Brain microvascular endothelial cell (primary cell): ENCODE data around the gene LRRC40.

Source experiments
- DNase-seq: peaks from one replicate; pipeline ENCODE4 v3.0.0-alpha.2; 2020
- H3K27ac ChIP-seq: fragments of 250-450 bp; sonication (Bioruptor Pico); 2 replicates; pipeline ENCODE4 v1.5.1; 2020; ENCODE audit warnings: mild to moderate bottlenecking, moderate library complexity
- H3K27me3 ChIP-seq: fragments of 250-450 bp; sonication (Bioruptor Pico); replicated peaks from 2 replicates; pipeline ENCODE4 v1.5.1; 2020; ENCODE audit warnings: mild to moderate bottlenecking
- H3K36me3 ChIP-seq: fragments of 250-450 bp; sonication (Bioruptor Pico); replicated peaks from 2 replicates; pipeline ENCODE4 v1.5.1; 2020; ENCODE audit warnings: mild to moderate bottlenecking
- H3K4me3 ChIP-seq: 2 replicates; pipeline ENCODE4 v1.5.1; 2011; ENCODE audit warnings: low read depth, mild to moderate bottlenecking, control low read depth, low read length, moderate library complexity
- CTCF ChIP-seq: IDR thresholded peaks from 2 replicates; pipeline ENCODE4 v1.5.1; 2011; ENCODE audit warnings: low read depth, mild to moderate bottlenecking, moderate library complexity, low read length, control low read depth, inconsistent platforms; ENCODE audit errors: missing control alignments
- in situ Hi-C: cut with HindIII; loops from 2 replicates; pipeline ENCODE4 v1.10.0; 2017; ENCODE audit warnings: low sequenced_read_pairs, low pct_ligation_motif_present

The LRRC40 gene

GRCh38 chr1:70142075-70142474 lies 63.3 kb downstream of the LRRC40 start:
- DNase-seq: no peak
- Histone ChIP-seq H3K36me3 (no peaks in the 10 kb centered on the region), H3K4me3 (no peak overlapping the region), H3K27me3 (no peaks in the 10 kb centered on the region), H3K27ac (no peak overlapping the region)
- in situ Hi-C loops: no loop called here
- TF ChIP-seq CTCF: peak; percentile 12

DNA sequence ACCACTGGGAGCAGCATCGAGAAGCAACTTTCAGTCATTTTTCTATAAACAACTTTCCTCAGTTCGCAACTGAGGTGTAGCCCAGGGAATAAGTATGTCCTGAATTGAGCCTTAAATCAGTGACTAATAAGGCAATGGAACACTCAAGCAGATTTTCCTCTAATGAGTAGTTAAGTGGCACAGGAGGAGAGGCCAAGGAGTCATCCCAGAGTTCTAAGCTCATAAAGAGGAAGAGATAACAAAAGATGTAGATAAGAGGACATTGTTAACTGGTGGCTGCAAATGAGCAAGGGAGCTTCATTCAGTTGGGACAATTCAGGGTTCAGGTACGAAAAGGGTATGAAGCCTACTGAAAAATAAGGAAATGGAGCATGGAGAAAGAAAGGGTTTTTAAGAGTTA lies 64.5 kb downstream of the LRRC40 start:
- TF ChIP-seq CTCF: no peak
- no peaks in the 10 kb centered on the region for H3K27me3 ChIP-seq
- in situ Hi-C loops: no loop called here
- H3K4me3 ChIP-seq: no peak overlapping the region
- peak overlapping the region; percentile 28 for H3K27ac ChIP-seq
- DNase-seq: peak; percentile 7
- no peaks in the 10 kb centered on the region for H3K36me3 ChIP-seq

GRCh38 chr1:70140343-70140742 lies 65.0 kb downstream of the LRRC40 start:
- TF ChIP-seq CTCF: no peak
- in situ Hi-C loops: no loop called here
- H3K4me3 ChIP-seq: no peak overlapping the region
- no peaks in the 10 kb centered on the region for H3K36me3 ChIP-seq
- peak; percentile 77 for DNase-seq
- no peaks in the 10 kb centered on the region for H3K27me3 ChIP-seq
- H3K27ac ChIP-seq: peak overlapping the region; percentile 28

- no peak overlapping the region for H3K4me3 ChIP-seq
- no peak overlapping the region for H3K27ac ChIP-seq
- H3K27me3 ChIP-seq: no peaks in the 10 kb centered on the region
- in situ Hi-C loops: no loop called here
- H3K36me3 ChIP-seq: no peaks in the 10 kb centered on the region
- DNase-seq: no peak
- TF ChIP-seq CTCF: no peak
These were observed 71.2 kb downstream of the LRRC40 start for GRCh38 chr1:70134148-70134547.

DNA sequence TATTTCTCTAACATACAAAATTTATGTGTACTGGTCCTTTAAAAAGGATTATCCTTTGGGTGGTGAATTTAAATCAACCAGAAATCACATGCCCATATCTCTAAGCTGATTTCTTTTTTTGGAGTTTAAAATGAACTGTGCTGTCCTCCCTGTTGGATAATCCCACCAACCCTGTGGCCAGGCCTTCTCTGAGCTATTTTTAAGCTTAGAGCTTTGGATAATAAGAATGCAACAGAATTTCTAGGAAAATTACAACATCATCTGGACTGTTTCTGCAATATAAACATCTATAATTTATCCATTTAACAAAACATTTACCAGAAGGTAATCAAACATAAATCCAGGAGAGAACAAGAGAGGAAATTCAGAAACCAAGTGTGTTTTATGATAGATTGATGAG lies 88.3 kb downstream of the LRRC40 start:
- Histone ChIP-seq H3K36me3 (no peaks in the 10 kb centered on the region), H3K4me3 (no peak overlapping the region), H3K27ac (no peak overlapping the region), H3K27me3 (no peaks in the 10 kb centered on the region)
- no peak for TF ChIP-seq CTCF
- in situ Hi-C loops: no loop called here
- DNase-seq: no peak

GRCh38 chr1:70115315-70115714 lies 90.1 kb downstream of the LRRC40 start:
- Histone ChIP-seq H3K36me3 (no peaks in the 10 kb centered on the region), H3K27ac (no peak overlapping the region), H3K27me3 (no peaks in the 10 kb centered on the region), H3K4me3 (no peak overlapping the region)
- no peak for DNase-seq
- in situ Hi-C loops: no loop called here
- no peak for TF ChIP-seq CTCF
